ENCODE data around the gene MMP28.

DNA sequence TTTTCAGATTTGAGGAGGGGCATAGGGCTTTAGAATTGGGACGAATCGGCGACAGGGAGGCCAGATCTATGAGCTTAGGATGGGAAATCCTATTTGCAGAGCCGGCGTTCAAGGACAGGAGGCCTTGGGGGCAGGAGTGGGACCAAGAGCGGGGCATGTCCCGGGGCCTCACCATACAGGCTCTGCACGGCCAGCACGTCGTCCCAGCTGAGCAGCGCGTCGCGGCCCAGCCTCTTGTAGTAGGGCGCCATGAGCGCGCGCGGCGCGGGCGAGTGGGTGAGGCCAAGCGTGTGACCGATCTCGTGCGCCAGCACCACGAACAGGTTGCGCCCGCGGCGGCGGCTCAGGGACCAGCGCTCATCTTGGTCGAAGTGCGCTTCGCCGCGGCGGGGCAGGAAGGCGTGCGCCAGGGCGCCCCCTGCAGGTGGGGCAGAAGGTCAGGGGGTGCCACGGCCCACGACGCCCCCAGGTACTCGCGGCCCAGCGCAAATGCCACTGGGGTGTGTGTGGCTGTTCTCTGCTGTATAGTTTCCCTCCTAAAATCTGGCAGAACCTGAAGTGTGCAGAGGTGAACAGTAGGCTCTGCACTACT lies 25.4 kb downstream of the MMP28 start:
- TF ChIP-seq, protein P1, sequence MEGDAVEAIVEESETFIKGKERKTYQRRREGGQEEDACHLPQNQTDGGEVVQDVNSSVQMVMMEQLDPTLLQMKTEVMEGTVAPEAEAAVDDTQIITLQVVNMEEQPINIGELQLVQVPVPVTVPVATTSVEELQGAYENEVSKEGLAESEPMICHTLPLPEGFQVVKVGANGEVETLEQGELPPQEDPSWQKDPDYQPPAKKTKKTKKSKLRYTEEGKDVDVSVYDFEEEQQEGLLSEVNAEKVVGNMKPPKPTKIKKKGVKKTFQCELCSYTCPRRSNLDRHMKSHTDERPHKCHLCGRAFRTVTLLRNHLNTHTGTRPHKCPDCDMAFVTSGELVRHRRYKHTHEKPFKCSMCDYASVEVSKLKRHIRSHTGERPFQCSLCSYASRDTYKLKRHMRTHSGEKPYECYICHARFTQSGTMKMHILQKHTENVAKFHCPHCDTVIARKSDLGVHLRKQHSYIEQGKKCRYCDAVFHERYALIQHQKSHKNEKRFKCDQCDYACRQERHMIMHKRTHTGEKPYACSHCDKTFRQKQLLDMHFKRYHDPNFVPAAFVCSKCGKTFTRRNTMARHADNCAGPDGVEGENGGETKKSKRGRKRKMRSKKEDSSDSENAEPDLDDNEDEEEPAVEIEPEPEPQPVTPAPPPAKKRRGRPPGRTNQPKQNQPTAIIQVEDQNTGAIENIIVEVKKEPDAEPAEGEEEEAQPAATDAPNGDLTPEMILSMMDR (IDR thresholded peaks at IDR 0.05): no peak
- TF ChIP-seq POLR2A (IDR thresholded peaks at IDR 0.05): no peak
